ENCODE data around the gene TRPV3. TPM values are rescaled to one million over a fixed set of nuclear protein-coding genes. Genes with fewer than 3 reads are reported as not detected.
"Not testable (repeated sequence)": the region's sequence is repeated elsewhere in the genome, so short reads cannot be mapped to it uniquely, and the experiment has no call there.

The TRPV3 gene
- total and polyA plus RNA-seq, 9 of the 15 experiments (the other 6 are each of a cell fraction or from before 2014, with no cell fraction given) = 0.03 to 0.42 (median 0.11) TPM; not detected in 1

DNA sequence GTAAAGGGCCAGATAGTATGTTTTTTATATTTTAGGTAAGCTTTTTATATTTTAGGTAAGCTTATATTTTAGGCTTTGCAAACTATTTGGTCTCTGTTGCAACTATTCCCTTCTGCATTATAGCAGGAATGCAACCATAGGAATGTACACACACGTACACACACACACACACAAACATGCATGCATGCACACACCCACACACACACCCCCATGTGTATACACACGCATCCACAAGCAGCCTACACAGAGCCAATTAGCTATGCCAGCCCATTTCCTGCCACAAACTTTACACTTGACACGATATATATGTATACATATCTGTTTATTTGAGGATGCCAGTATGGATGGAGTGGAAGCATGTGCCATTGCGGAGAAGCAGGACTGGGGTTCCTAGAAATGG, 7.5 kb upstream of the TRPV3 start (continued):
- TF ChIP-seq, protein P1, sequence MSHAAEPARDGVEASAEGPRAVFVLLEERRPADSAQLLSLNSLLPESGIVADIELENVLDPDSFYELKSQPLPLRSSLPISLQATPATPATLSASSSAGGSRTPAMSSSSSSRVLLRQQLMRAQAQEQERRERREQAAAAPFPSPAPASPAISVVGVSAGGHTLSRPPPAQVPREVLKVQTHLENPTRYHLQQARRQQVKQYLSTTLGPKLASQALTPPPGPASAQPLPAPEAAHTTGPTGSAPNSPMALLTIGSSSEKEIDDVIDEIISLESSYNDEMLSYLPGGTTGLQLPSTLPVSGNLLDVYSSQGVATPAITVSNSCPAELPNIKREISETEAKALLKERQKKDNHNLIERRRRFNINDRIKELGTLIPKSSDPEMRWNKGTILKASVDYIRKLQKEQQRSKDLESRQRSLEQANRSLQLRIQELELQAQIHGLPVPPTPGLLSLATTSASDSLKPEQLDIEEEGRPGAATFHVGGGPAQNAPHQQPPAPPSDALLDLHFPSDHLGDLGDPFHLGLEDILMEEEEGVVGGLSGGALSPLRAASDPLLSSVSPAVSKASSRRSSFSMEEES (CRISPR knock-in tag; IDR thresholded peaks at IDR 0.05) = no peak
- TF ChIP-seq NFYB (IDR thresholded peaks at IDR 0.05; ENCODE audit: extremely low read depth, insufficient read length) = no peak
- TF ChIP-seq, protein P2, sequence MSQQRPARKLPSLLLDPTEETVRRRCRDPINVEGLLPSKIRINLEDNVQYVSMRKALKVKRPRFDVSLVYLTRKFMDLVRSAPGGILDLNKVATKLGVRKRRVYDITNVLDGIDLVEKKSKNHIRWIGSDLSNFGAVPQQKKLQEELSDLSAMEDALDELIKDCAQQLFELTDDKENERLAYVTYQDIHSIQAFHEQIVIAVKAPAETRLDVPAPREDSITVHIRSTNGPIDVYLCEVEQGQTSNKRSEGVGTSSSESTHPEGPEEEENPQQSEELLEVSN (IDR thresholded peaks at IDR 0.05; ENCODE audit: borderline replicate concordance in 1 of 2, extremely low read depth in 1 of 2, insufficient read depth in 1 of 2, insufficient read length in 1 of 2, low read depth in 1 of 2, low read length in 1 of 2, poor library complexity in 1 of 2, severe bottlenecking in 1 of 2) = no peak
- no peak for TF ChIP-seq ZFP1 (CRISPR knock-in tag; IDR thresholded peaks at IDR 0.05)
- TF ChIP-seq, protein P3, sequence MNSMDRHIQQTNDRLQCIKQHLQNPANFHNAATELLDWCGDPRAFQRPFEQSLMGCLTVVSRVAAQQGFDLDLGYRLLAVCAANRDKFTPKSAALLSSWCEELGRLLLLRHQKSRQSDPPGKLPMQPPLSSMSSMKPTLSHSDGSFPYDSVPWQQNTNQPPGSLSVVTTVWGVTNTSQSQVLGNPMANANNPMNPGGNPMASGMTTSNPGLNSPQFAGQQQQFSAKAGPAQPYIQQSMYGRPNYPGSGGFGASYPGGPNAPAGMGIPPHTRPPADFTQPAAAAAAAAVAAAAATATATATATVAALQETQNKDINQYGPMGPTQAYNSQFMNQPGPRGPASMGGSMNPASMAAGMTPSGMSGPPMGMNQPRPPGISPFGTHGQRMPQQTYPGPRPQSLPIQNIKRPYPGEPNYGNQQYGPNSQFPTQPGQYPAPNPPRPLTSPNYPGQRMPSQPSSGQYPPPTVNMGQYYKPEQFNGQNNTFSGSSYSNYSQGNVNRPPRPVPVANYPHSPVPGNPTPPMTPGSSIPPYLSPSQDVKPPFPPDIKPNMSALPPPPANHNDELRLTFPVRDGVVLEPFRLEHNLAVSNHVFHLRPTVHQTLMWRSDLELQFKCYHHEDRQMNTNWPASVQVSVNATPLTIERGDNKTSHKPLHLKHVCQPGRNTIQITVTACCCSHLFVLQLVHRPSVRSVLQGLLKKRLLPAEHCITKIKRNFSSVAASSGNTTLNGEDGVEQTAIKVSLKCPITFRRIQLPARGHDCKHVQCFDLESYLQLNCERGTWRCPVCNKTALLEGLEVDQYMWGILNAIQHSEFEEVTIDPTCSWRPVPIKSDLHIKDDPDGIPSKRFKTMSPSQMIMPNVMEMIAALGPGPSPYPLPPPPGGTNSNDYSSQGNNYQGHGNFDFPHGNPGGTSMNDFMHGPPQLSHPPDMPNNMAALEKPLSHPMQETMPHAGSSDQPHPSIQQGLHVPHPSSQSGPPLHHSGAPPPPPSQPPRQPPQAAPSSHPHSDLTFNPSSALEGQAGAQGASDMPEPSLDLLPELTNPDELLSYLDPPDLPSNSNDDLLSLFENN (IDR thresholded peaks at IDR 0.05; ENCODE audit: low read depth in 2 of 2, low read length in 2 of 2) = no peak
- TF ChIP-seq ETV5 (CRISPR knock-in tag; IDR thresholded peaks at IDR 0.05; ENCODE audit: low read depth) = no peak
- TF ChIP-seq RBM15 (IDR thresholded peaks at IDR 0.05; ENCODE audit: insufficient read depth, low read length) = no peak
- TF ChIP-seq KAT8 (IDR thresholded peaks at IDR 0.05; ENCODE audit: low read depth) = no peak

DNA sequence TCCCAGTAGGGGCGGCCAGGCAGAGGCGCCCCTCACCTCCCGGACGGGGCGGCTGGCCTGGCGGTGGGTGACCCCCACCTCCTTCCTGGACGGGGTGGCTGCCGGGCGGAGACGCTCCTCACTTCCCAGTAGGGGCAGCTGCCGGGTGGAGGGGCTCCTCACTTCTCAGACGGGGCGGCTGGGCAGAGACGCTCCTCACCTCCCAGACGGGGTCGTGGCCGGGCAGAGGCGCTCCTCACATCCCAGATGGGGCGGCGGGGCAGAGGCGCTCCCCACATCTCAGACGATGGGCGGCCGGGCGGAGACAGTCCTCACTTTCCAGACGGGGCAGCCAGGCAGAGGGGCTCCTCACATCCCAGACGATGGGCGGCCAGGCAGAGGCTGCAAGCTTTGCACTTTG, 6.6 kb upstream of the TRPV3 start:
- H3K27me3 ChIP-seq (ENCODE audit: control insufficient read depth in 2 of 2, insufficient read depth in 2 of 2, low read length in 2 of 2); H3K27ac ChIP-seq (ENCODE audit: extremely low read depth, low read depth, low read length); CTCF ChIA-PET (ENCODE audit: low intra/inter-chr PET ratio); H3K4me1 ChIP-seq (replicated peaks in 1 of 2; ENCODE audit: control insufficient read depth in 2 of 2, insufficient read depth in 2 of 2, low read length in 2 of 2); H2AFZ ChIP-seq (ENCODE audit: low read depth, low read length); in situ Hi-C loops (cut with MboI); H4K20me1 ChIP-seq (replicated peaks; ENCODE audit: control insufficient read depth, insufficient read depth, low read length); H3K36me3 ChIP-seq (ENCODE audit: control insufficient read depth, insufficient read depth, low read length); DNase-seq (ENCODE audit: extremely low read depth in 1 of 4, low spot score in 3 of 4); ATAC-seq; H3K9me3 ChIP-seq (replicated peaks; ENCODE audit: control insufficient read depth, insufficient read depth, low read depth, low read length); FAIRE-seq; H3K9me1 ChIP-seq (ENCODE audit: control insufficient read depth, insufficient read depth, low read length); intact Hi-C loops (cut with micrococcal nuclease); POLR2A ChIA-PET; H3K79me2 ChIP-seq (ENCODE audit: control insufficient read depth, insufficient read depth, low read length); H3K4me2 ChIP-seq (ENCODE audit: insufficient read depth, low read length); H3K9ac ChIP-seq (ENCODE audit: insufficient read depth in 1 of 2, low read depth in 2 of 2, low read length in 2 of 2); H3K4me3 ChIP-seq; BruUV-seq (replicated peaks): not testable (repeated sequence)
- 73% methylated on average over 6 of the region's 28 CpGs for WGBS (ENCODE audit: insufficient coverage, low coverage, missing lambda C conversion rate)
